ENCODE results near the gene CYB561A3. TPM values are rescaled to one million over a fixed set of nuclear protein-coding genes. Genes with fewer than 3 reads are reported as not detected.
A peak's percentile ranks its signal among the peaks of the same experiment; 100 is the strongest.

Gene CYB561A3
- total and polyA plus RNA-seq, 2 of the 13 experiments (the other 11 are each of a cell fraction or from before 2014, with no cell fraction given): 11.4 to 14.9 TPM

- peak; percentile 51; the same call in 1 of the 2 replicates for TF ChIP-seq ZNF280B (CRISPR knock-in tag; IDR thresholded peaks at IDR 0.05; ENCODE audit: borderline replicate concordance)
- TF ChIP-seq POLR2A (IDR thresholded peaks at IDR 0.05; ENCODE audit: insufficient read depth in 1 of 2, low read depth in 2 of 2, low read length in 2 of 2): peak; percentile 14 to 57; a peak in 2 of 4 replicates
- TF ChIP-seq AGO2 (optimal IDR thresholded peaks at IDR 0.05; ENCODE audit: low read depth, low read length): peak; percentile 88
- TF ChIP-seq ZNF232 (CRISPR knock-in tag; IDR thresholded peaks at IDR 0.05; ENCODE audit: borderline replicate concordance): no peak
- TF ChIP-seq NONO (IDR thresholded peaks at IDR 0.05): no peak
- TF ChIP-seq NONO (CRISPR knock-in tag; conservative IDR thresholded peaks at IDR 0.05): peak; percentile 52
- 0 out of 2 replicates have a peak, but pooled peaks have one; percentile 45 for TF ChIP-seq CSRNP1 (CRISPR knock-in tag; IDR thresholded peaks at IDR 0.05)
- TF ChIP-seq AKAP8 (CRISPR knock-in tag; IDR thresholded peaks at IDR 0.05): peak; percentile 82; the same call in 1 of the 2 replicates
- 0 out of 2 replicates have a peak, but pooled peaks have one; percentile 21 for TF ChIP-seq ZBTB7A (CRISPR knock-in tag; IDR thresholded peaks at IDR 0.05)
- TF ChIP-seq SKI (IDR thresholded peaks at IDR 0.05; ENCODE audit: partially characterized antibody): no peak
- TF ChIP-seq ZNF563 (CRISPR knock-in tag; IDR thresholded peaks at IDR 0.05): 0 out of 2 replicates have a peak, but pooled peaks have one; percentile 43
These were observed 12.4 kb downstream of the CYB561A3 start (continued) for GRCh38 chr11:61349189-61349751.

All from HepG2 (cell line).